DMS 273 treated with DMSO at 0.1 percent for 48 hours (cell line): ENCODE measurements around the gene BAX.

Experiments used
- DNase-seq: peaks from one replicate; lab custom pipeline; 2025; lab: John Stamatoyannopoulos, UW

BAX gene

GRCh38 chr19:48933382-48933932 is 21.2 kb upstream of the BAX start, which contains the start of gene DHDH:
Gene DHDH (plus strand): TSS chr19:48933699. CDS start chr19:48933722, 23 bp downstream.
- DNase-seq, result peak; percentile 45

- DNase-seq, result no peak
These were observed 19.8 kb upstream of the BAX start for GRCh38 chr19:48934837-48935236.

GRCh38 chr19:48935864-48936263 is 18.8 kb upstream of the BAX start:
- no peak for DNase-seq

GRCh38 chr19:48938256-48938655 is 16.4 kb upstream of the BAX start:
- no peak for DNase-seq

- no peak for DNase-seq
These were observed 13.8 kb upstream of the BAX start for GRCh38 chr19:48940902-48941301.

- no peak for DNase-seq
These were observed 11.6 kb upstream of the BAX start for GRCh38 chr19:48943081-48943480.

GRCh38 chr19:48945415-48945814 is 9.3 kb upstream of the BAX start:
- no peak for DNase-seq

- DNase-seq, result no peak
These were observed 8.9 kb upstream of the BAX start for GRCh38 chr19:48945817-48946216.

GRCh38 chr19:48946463-48947257 is 8.0 kb upstream of the BAX start:
- DNase-seq, result no peak

GRCh38 chr19:48947258-48947542 is 7.5 kb upstream of the BAX start:
- DNase-seq, result no peak

- DNase-seq, result no peak
These were observed 4.5 kb upstream of the BAX start for GRCh38 chr19:48950159-48950558.

- DNase-seq, result no peak
These were observed 3.7 kb upstream of the BAX start for GRCh38 chr19:48950830-48951519.

- no peak for DNase-seq
These were observed 1.5 kb upstream of the BAX start for GRCh38 chr19:48953141-48953540.

- no peak for DNase-seq
These were observed 583 bp upstream of the BAX start for GRCh38 chr19:48953990-48954594.

GRCh38 chr19:48955308-48955958 is 758 bp downstream of the BAX start:
- no peak for DNase-seq

- no peak for DNase-seq
These were observed 3.3 kb downstream of the BAX start for GRCh38 chr19:48958006-48958405.

- DNase-seq, result no peak
These were observed 4.9 kb downstream of the BAX start for GRCh38 chr19:48959341-48960239.

GRCh38 chr19:48961051-48961649 is 6.5 kb downstream of the BAX start:
- no peak for DNase-seq

GRCh38 chr19:48961673-48962028 is 7.0 kb downstream of the BAX start:
- DNase-seq, result no peak

- DNase-seq, result no peak
These were observed 7.6 kb downstream of the BAX start for GRCh38 chr19:48962029-48962848.
